NCI-H187 treated with DMSO at 0.1 percent for 48 hours (cell line): ENCODE results near the gene EFCAB12.

Experiments
- DNase-seq: peaks from one replicate; lab custom pipeline; 2025; lab: John Stamatoyannopoulos, UW

The EFCAB12 gene

DNA sequence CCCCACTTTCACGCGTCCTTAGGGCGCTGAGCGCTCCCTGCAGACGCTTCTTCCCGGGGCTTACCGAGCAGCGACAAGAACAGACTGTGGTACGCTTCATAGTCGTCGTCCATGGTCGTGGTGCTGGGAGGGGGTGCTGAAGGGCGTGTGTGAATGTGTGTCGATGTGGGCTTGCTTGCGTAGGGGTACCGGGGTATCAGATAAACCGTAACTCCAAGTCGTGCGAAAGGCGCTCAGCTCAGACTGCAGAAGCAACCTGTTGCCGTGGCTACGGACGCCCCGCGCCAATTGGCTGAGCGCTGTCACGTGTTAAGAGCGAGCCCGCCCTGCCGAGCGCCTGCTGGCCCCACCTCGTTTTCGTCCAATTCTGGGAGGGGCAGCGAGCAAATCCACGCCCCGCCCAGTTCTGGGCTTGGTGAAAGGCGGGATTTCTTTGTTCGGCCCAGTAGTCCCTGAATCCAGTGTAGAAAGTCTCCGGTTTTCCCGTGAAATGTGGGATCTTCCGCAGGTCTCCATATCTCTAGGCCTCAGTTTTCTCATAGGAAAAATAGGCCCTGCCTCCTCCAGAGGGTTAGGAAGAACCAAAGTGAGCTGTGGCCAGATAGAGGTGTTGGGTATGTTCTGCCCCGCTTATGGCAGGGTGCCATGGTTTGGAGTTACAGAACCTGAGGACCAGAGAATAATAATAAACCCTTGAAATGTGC, at the start of gene EFCAB12:
Gene EFCAB12 (minus strand): TSS at position 261 of the 704 bp plus-strand sequence. CDS start 148 bp downstream, at position 113.
- DNase-seq = peak; percentile 81

DNA sequence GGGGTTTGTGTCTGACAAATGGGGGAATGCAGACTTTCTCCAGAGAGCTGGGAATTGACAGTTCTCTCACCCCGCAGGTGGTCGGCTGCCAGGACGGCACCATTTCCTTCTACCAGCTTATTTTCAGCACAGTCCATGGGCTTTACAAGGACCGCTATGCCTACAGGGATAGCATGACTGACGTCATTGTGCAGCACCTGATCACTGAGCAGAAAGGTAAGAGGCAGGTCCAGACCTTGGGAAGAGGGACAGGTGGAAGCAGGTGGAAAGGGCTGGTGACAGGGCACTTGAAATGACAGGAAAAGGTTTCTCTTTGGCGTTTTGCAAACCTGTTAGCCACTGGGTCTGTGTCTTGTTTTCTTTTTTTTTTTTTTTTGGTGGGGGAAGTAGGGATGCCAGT, 48.1 kb upstream of the EFCAB12 start:
- DNase-seq = no peak

DNA sequence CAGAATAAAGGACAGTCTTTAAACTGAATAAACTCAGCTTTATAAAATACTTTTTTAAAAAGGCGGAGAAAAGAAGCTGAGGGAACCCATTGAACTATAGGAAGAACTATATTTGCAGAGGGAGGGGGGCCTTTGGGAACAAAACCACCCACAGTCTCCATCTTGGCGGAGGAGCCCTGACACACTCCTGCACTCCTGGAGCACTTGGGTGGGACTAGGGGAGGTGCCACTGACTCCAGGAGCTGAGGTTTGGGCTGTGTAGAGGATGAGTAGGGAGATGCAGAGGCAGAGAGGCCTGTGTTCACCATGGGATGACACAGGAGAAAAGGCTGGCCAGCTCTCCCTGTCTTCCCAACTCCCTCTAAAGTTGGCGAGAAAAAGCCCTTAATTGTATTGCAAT, 47.4 kb upstream of the EFCAB12 start:
- no peak for DNase-seq

DNA sequence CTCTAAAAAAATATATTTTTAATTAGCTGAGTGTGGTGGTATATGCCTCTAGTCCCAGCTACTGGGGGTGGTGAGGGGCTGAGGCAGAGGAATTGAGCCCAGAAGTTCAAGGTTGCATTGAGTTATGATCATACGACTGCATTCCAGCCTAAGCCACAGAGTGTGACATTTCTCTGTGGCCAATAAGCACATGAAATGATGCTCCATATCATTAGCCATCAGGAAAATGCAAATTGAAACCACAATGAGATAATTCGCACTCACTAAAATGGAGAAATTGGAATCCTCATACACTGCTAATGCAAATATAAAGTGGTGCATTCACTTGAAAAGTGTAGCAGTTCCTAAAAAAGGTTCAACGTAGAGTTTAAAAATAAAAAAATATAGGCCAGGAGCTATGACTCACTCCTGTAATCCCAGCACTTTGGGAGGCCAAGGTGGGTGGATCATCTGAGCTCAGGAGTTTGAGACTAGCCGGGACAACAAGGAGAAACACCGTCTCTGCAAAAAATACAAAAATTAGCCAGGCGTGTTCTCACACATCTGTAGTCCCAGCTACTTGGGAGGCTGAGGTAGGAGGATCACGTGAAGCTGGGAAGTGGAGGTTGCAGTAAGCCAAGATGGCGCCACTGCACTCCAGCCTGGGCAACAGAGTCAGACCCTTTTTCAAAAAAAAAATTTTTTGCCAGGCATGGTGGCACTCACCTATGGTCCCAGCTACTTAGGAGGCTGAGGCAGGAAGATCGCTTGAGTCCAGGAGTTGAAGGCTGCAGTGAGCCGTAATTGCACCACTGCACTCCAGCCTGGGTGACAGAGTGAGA, 46.8 kb upstream of the EFCAB12 start:
- no peak for DNase-seq

DNA sequence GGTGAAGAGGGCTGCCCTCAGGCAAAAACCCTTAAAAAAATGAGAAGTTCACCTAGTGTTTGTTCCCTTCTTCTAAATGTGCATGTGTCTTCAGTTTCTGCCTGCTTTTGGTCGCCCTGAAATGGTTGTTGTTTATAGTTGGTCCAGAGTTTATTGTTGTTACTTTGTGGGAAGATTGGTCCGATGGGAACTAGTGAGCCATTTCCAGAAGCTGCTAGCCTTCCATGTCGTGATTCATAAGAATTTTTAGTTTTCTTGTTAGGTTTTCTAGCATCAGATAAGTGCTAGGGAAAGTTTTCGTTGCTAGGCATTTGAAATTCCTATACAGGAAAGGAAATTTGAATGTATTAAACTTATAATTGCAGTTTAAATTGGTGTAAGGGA, 45.3 kb upstream of the EFCAB12 start:
- no peak for DNase-seq

DNA sequence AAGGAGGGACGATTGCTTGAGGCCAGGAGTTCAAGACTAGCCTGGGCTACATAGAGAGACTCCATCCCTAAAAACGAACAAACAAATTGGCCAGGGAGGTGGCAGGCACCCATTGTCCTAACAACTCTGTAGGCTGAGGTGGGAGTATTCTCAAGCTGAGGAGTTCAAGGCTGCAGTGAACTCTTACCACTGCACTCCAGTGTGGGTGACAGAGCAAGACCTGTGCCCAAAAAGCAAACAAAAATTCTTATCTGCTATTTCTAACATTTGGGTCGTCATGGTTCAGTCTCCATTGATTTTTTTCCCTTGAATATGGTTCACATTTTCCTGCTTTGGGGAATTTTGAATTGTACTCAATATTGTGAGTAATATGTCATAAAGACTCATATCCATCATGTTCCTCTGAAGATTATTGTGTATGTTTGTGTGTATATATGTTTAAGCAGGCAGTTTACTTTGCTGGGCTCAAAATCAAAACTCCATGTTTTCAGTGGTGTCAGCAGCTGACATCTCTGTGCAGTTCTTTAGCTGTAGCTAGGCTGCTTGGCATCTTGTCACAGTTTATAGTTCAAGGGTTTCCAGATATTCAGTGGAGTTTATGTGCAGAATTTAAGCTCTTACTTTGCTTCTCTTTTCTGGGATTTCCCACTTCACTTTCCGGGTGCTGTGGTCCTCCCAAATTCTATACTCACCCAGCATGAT, 44.8 kb upstream of the EFCAB12 start:
- no peak for DNase-seq

DNA sequence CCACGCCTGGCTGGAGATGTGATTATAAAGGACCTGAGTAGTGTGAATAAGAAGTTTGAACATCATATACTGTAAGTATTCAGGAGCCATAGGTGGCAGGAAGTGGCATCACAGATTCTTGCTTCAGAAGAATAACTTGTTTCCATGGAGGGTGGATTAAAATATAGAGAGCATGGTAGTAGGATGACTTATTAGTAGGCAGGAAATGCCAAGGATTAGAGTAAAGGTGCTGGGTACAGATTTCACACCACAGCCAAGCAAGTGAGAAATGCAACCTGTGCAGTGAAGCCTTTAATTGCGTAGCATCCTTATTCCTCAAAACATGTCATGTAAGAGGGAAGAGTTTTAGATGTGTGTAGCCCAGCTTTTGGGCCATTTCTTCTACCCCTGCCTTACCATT, 42.4 kb upstream of the EFCAB12 start:
- DNase-seq = no peak

DNA sequence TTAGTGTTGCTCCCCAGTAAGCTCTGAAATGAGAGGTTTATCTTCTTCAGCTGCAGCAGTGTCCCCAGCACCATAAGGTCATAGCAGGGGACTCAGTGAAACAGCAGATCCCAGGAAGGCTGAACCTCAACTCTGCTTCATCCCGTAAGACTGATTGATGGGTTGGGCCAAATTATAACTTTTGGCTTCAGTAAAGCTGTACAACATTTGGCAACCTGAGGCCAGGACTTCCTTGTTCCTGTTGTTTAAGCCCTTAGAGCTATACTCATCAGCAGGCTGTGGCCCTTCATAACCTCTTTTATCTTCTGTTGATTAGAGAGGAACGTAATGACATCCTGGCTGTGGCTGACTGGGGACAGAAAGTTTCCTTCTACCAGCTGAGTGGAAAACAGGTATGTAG, 40.6 kb upstream of the EFCAB12 start:
- no peak for DNase-seq

DNA sequence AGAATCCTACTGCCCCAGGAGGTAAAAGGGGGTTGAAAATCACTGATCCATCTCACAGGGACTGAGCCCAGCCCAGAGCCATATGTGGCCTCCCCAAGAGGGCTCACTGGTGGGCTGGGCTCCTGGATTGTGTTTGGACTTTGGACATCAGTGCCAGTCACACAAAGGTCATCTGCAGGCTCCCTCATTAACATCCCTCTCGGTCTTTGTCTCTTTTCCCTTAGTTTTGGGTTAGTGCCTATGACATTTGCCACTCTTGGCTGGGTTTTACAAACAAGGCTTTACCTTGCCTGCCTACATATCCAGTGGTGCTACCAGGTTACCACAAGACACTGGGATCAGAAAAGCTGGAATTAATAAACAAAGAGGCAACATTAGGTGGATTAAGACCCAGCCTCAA, 39.5 kb upstream of the EFCAB12 start:
- DNase-seq = no peak

DNA sequence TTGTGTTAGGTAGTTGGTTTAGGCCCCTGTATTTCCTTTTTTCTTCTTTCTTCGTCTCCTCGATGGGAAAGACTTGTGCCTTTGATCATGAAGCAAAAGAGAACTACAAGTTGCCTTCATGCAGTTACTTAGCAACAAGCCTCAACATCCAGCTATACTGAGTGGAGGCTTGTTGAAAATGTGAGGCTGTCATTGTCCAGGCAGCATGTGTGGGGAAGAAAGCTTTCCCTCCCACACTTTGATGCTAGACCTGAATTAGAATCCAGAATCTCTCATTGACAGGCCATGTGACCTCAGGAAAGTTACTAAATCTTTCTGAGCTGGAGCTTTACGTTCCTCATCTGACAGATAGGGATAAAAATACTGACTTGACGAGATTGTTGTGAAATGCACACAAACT, 35.3 kb upstream of the EFCAB12 start:
- DNase-seq = no peak

DNA sequence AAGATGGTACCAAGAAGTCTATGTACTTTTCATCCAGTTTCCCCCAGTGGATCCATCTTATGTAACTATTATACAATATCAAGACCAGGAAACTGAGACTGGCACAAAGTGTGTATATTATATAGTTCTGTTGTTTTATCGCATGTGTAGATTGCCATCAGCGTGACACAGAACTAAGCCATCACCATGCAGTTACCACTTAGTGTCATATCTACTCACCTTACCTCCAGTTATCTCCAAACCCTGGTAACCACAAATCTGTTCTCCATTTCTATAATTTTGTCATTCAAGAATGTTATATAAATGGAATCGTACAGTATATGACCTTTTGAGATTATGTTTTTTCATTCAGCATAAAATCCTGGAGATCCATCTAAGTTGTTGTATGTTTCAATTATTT, 34.7 kb upstream of the EFCAB12 start:
- no peak for DNase-seq

DNA sequence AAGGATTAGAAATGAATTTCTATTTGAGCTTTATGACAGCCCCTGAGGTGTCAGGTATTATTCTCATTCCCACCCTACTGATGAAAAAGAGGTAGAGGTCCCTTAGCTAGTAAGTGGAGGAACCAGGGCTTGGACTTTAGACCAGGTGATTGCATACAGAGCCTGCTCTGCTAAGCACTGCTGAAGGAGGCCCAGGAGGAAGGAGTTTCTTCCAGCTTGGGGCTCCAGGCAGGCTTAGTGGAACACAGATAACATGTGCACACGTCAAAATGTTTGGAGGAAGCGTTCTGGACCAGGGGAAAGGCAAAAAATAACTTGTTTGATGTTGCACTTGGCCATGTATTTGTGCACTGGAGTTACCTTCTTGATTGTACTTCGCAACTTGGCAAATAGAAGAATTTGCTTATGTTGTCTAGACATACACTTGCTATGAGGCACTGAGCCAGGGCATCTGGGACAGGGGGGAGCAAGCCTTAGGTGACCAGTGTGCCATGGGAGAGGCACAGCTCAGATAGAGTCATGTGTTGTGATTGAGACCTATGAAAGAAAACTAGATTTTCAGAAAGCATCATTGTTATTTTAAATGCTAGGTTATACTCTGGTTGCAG, 34.0 kb upstream of the EFCAB12 start:
- no peak for DNase-seq

DNA sequence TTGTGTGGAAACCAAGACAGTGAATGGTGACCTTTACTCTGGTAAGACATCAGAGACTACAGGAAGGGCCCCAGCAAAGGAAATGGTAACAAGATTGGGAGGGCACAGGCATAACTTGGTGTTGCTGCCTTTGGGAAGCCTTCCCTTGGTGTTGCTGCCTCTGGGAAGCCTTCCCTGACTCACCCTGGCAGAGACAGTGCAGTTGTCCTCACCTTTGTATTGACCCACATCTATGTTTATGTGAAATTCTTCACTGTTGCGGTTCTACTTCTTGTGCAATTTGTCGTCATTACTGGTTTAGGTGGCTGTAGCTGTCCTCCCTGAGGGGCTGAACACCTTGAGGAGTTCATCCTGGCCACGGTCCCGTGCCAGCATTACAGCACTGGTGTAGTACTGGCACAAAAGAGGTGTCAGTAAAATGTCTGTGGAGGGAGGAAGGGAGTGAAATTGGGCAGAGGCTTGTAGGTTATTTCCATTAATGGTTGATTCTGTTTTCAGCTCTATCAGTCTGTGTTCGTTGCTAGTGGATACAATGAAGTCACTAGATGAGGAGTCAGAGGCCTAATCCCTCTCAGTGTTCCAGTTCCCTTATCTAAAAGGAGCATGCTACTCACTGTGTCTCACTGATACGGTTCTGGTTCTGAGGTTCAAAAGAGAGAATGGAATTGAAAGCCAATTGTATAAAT, 33.2 kb upstream of the EFCAB12 start:
- no peak for DNase-seq

DNA sequence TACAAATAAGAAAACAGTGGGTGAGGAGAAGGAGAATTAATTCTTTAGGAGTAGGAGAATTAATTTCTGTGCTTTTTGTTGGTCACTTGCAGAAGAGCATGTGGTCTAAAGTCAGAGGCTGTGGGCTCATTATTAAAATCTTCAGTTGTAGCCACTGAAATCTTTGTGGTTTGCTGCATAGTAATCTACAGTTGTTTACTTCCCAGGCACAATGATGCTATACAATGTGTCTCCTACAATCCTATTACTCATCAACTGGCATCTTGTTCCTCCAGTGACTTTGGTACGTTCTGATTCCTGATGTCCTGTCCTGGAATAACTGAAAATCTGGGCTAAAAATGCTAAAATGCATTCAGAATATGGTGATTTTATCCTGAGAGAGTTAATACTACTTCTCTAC, 32.6 kb upstream of the EFCAB12 start:
- DNase-seq = no peak

DNA sequence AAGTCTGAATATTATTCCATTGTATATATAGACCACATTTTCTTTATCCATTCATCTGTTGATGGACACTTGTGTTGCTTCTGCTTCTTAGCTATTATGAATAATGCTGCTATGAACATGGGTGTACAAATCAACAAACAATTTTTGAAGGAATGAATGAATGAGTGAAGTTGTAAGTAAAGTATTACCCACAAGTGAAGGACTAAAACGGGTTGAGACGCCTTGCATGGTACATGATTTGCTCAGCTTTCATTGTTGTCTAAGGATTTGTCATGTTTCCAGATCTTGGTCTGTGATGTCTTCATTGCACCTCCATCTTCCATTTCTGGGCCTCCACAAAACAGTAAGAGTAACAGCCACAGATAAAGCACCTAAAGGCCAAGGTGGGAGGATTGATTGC, 32.1 kb upstream of the EFCAB12 start:
- no peak for DNase-seq

DNA sequence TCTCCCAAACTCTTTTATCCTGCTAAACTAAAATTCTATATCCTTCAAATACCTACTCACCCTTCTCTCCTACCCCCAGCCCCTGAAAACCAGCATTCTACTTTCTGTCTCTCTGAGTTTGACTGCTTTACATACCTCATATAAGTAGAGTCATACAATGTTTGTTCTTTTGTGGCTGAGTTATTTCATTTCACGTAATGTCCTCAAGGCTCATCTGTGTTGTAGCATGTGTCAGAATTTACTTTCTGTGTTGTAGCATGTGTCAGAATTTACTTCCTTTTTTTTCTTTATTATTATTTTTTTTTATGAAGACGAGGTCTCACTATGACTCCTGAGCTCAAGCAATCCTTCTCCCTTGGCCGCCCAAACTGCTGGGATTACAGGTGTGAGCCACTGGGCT, 31.7 kb upstream of the EFCAB12 start:
- no peak for DNase-seq

DNA sequence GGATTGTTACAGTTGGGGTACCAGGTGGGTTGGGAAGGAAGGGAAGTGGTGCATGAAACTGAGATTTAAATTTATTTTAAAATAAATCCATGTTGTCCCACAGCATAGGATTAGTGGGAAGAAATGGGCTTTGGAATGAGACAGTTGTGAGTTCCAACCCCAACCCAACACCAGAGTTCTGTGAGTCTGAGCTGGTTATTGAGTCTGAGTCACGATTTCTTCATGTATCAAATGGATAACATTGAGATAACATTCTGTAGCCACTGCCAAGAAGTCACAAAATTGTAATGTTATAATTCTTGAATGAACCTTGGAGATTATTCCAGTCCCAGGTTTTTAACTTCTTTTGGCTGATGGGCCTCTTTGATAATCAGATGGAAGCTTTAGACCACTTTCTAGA, 25.3 kb upstream of the EFCAB12 start:
- no peak for DNase-seq

DNA sequence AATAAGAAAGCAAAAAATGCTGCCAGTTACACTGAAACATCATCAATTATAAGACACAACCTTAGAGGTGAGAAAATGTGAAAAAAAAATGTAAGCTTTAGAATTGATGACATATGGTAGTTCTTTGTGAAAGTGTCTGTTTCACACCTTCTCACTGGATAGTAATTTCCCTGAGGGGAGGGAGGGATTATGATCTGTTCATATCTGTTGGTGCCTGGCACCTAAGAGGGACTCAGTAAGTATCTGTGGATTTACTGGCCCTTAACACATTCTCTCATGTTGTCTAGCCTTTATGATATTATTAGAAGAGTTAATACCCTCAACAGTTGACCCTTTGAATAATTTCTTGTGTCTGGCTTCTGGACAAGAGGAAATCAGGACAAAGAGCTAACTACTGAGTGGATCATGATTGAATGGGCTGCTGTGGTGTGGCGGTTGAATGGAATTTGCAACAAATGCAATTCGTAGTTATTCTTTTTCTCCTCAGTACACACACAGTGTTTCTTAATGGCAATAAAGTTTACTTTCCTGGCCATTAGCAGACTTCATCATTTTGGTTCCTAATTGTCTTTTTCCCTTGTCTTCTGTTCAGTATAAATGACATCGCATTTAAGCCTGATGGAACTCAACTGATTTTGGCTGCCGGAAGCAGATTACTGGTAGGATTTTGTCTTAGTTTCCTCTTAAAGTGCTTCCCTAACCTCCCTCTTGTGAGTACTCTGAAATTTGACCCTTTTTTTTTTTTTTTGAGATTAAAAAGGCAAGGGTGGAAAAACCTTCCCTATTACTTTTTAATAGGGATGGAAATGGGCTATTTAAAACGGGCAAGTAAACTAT, 21.1 kb upstream of the EFCAB12 start:
- no peak for DNase-seq

DNA sequence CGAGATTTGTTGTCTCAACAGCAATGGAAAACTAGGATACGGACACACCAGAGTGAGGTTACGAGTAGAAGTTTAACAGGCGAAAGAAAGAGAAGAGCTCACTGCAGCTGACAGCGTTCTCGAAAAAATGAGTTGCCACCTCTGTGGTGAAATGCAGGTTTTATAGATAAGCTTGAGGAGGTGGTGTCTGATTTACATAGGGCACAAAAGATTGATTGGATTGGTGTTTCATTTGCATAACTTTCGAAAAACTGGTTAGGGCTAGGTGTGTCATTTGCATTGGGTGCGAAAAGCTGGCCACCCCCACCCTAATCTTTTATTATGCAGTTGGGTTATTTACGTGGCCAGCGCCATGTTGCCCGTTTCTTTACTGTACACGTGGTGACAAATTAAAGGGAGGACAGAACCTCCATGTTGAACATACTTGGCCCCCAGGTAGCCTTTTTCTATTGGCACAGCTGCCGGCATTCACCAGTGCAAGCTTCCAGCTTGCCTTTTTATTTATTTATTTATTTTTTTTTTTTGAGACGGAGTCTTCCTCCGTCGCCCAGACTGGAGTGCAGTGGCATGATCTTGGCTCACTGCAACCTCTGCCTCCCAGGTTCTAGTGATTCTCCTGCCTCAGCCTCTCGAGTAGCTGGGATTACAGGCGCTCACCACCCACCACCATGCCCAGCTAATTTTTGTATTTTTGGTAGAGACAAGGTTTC, 19.9 kb upstream of the EFCAB12 start:
- DNase-seq = no peak

DNA sequence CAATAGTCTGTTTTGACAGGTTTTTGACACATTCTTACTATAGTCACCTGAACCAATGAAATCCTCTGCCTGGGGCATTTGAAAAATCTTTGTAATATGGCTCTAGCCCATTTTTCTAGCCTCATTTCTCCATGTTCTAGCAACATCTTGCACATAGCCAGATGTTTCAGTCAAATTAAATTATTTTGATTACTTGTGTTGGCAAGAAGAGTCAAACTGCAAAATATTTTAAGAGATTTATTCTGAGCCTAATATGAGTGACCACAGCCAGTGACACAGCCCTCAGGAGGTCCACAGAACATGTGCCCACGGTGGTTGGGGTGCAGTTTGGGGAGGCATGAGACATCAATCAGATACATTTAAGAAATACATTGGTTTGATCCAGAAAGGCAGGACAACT, 18.5 kb upstream of the EFCAB12 start:
- no peak for DNase-seq
